DOHH2 (cell line): Measurements from ENCODE around the gene AQP9.

Experiments used
- H3F3A ChIP-seq: fragments of 200-600 bp; sonication (generic), shearing (Covaris generic); 2 replicates; pipeline ENCODE4 v1.6.0; 2016; ENCODE audit warnings: antibody characterized with exemption, mild to moderate bottlenecking; ENCODE audit not compliant: control insufficient read depth, insufficient read depth
- H3K27ac ChIP-seq: fragments of 200-600 bp; sonication (generic); 2 replicates; pipeline ENCODE4 v1.5.1; 2014; ENCODE audit warnings: low read depth, mild to moderate bottlenecking, low read length, moderate library complexity
- H3K27me3 ChIP-seq: fragments of 200-600 bp; sonication (generic); 2 replicates; pipeline ENCODE4 v1.6.1; 2014; ENCODE audit warnings: mild to moderate bottlenecking, low read length, mixed read lengths; ENCODE audit not compliant: control insufficient read depth
- H3K36me3 ChIP-seq: fragments of 200-600 bp; sonication (generic); 2 replicates; pipeline ENCODE4 v1.6.1; 2014; ENCODE audit warnings: mild to moderate bottlenecking, low read length, moderate library complexity, mixed read lengths; ENCODE audit not compliant: control insufficient read depth
- H3K4me1 ChIP-seq: fragments of 200-600 bp; sonication (generic); 2 replicates; pipeline ENCODE4 v1.6.1; 2014; ENCODE audit warnings: mild to moderate bottlenecking, low read length, mixed read lengths; ENCODE audit not compliant: control insufficient read depth
- H3K4me2 ChIP-seq: fragments of 200-600 bp; sonication (generic); 2 replicates; pipeline ENCODE4 v1.6.0; 2014; ENCODE audit warnings: mild to moderate bottlenecking, low read length, moderate library complexity
- H3K4me3 ChIP-seq: fragments of 200-600 bp; sonication (generic); 2 replicates; pipeline ENCODE4 v1.5.1; 2014; ENCODE audit warnings: mild to moderate bottlenecking, low read length, mixed read lengths
- H3K79me2 ChIP-seq: fragments of 200-600 bp; sonication (generic); 2 replicates; pipeline ENCODE4 v1.6.1; 2014; ENCODE audit warnings: mild to moderate bottlenecking, low read length, mixed read lengths; ENCODE audit not compliant: control insufficient read depth
- H3K9me2 ChIP-seq: fragments of 200-600 bp; sonication (generic); replicated peaks from 2 replicates; pipeline ENCODE4 v1.6.1; 2014; ENCODE audit warnings: mild to moderate bottlenecking, low read length, mixed read lengths; ENCODE audit not compliant: control insufficient read depth
- H3K9me3 ChIP-seq: fragments of 200-600 bp; sonication (generic); 2 replicates; pipeline ENCODE4 v1.6.1; 2014; ENCODE audit warnings: antibody characterized with exemption, low read length, mixed read lengths; ENCODE audit not compliant: control insufficient read depth, insufficient read depth
- H4K20me1 ChIP-seq: fragments of 200-600 bp; sonication (generic); 2 replicates; pipeline ENCODE4 v1.6.0; 2014; ENCODE audit warnings: low read depth, mild to moderate bottlenecking, antibody characterized with exemption, low read length, moderate library complexity; ENCODE audit not compliant: control insufficient read depth, insufficient read depth
- EZH2phosphoT487 ChIP-seq: fragments of 200-600 bp; sonication (generic); IDR thresholded peaks from 2 replicates; pipeline ENCODE4 v1.6.1; 2017; ENCODE audit warnings: borderline replicate concordance, mild to moderate bottlenecking, antibody characterized with exemption, low read length, moderate library complexity, mixed read lengths
- TF ChIP-seq, protein P1 (sequence below): fragments of 200-600 bp; sonication (generic); IDR thresholded peaks from one replicate; pipeline ENCODE4 v1.5.1; 2014; ENCODE audit warnings: antibody characterized with exemption, mild to moderate bottlenecking, low read depth, low read length; ENCODE audit not compliant: poor library complexity, severe bottlenecking

The AQP9 gene

DNA sequence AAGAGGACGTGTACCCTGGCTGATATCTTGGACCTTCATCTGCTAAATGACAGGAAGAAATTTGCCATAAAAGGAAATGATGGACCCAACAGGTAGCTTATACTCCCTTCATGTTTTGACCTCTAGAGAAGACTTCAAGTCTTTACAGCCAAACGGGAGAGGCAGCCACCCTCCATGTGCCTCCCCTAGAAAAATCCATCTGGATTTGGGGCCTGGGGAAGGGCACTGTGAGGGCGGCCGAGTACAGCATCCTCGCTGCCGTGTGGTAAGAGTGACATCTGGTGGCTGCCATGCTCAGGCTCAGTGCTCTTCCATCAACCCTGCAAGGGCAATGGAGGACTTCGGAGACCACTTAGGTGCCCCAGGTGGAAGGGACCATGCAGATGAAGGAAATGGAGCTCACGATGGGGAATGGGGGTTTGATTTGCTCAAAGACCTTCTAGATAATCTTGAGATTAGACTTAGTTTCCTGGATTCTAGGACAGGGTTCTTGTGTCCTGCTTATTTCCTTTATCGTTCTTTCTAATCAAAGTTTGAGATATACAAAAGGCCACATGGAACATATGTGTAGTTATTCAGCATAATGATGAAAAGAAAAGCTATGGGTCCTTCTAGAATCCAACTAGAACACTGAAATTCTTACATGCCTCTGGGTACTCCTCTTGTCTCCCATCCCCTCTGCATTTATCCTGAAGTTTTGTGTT is 44.4 kb downstream of the AQP9 start:
- H3K27me3 ChIP-seq, result peaks cover 3% of the 10 kb centered on the region; the same call in 1 of the 2 replicates
- H4K20me1 ChIP-seq, result no peaks in the 10 kb centered on the region
- no peaks in the 10 kb centered on the region for H3K4me1 ChIP-seq
- no peaks in the 10 kb centered on the region for H3F3A ChIP-seq
- H3K9me3 ChIP-seq, result no peaks in the 10 kb centered on the region
- H3K36me3 ChIP-seq, result no peaks in the 10 kb centered on the region
- TF ChIP-seq EZH2phosphoT487, result no peak
- TF ChIP-seq, protein P1, sequence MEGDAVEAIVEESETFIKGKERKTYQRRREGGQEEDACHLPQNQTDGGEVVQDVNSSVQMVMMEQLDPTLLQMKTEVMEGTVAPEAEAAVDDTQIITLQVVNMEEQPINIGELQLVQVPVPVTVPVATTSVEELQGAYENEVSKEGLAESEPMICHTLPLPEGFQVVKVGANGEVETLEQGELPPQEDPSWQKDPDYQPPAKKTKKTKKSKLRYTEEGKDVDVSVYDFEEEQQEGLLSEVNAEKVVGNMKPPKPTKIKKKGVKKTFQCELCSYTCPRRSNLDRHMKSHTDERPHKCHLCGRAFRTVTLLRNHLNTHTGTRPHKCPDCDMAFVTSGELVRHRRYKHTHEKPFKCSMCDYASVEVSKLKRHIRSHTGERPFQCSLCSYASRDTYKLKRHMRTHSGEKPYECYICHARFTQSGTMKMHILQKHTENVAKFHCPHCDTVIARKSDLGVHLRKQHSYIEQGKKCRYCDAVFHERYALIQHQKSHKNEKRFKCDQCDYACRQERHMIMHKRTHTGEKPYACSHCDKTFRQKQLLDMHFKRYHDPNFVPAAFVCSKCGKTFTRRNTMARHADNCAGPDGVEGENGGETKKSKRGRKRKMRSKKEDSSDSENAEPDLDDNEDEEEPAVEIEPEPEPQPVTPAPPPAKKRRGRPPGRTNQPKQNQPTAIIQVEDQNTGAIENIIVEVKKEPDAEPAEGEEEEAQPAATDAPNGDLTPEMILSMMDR, result peak; percentile 60
- no peak overlapping the region for H3K27ac ChIP-seq
- H3K4me2 ChIP-seq, result no peak overlapping the region
- H3K9me2 ChIP-seq, result no peaks in the 10 kb centered on the region
- no peak overlapping the region for H3K4me3 ChIP-seq
- H3K79me2 ChIP-seq, result no peaks in the 10 kb centered on the region

DNA sequence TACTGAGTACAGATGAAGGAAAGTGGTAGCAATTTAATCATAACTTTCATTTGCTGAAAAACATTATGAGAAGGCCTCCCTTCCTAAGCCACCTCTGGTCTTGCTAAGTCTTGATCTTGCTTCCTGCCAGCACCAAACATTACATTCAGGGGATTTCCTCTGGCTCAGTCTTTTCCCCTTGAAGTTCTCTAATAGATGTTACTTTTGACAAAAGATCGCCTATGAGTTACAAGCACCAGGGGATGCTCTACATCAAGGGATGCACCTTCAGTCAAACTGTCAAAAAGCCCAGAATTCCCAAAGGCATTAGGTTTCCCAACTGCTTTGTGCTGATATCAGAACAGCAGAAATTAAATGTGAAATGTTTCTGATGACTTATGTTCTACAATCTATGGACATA is 47.3 kb downstream of the AQP9 start:
- Histone ChIP-seq H3F3A (no peaks in the 10 kb centered on the region), H3K27me3 (peaks cover 3% of the 10 kb centered on the region; the same call in 1 of the 2 replicates), H4K20me1 (no peaks in the 10 kb centered on the region), H3K27ac (no peak overlapping the region), H3K4me3 (no peak overlapping the region), H3K4me2 (no peak overlapping the region), H3K79me2 (no peaks in the 10 kb centered on the region), H3K36me3 (no peaks in the 10 kb centered on the region), H3K9me2 (no peaks in the 10 kb centered on the region), H3K9me3 (no peaks in the 10 kb centered on the region), H3K4me1 (no peaks in the 10 kb centered on the region)
- no peak for TF ChIP-seq EZH2phosphoT487
- TF ChIP-seq, protein P1, result no peak

DNA sequence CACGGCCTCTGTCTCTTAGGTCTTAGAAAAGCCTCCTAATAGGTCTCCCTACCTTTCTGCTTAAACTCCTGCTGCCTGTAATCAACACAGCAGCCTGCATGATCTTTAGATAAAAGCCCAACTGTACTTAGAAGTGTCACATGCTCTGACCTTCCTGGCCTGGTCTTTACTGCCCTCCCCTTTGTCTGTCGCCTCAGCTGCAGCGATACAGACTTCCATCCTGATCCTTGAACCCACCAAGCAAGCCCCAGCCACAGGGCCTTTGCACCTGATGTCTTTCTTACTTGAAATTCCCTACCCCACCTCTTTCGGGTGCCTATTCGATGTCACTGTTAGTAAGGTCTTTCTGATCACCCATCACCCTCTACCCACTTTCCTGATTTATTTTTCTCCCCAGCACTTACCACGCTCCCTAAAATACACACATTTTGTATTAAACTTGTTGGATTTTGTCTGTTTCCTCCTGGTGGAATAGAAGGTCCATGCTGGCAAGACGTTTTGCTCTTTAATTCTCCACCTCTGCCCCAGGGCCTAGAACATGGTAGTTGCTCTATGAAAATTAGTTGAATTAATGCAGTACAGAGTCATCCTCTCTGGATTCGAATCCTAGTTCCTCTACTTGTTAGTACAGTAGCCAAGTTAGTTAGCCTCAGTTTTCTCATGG is 51.1 kb downstream of the AQP9 start:
- H4K20me1 ChIP-seq, result no peaks in the 10 kb centered on the region
- no peak for TF ChIP-seq EZH2phosphoT487
- TF ChIP-seq, protein P1, result no peak

More for the DNA sequence above, 51.1 kb downstream of the AQP9 start:
- Histone ChIP-seq H3K4me1 (no peaks in the 10 kb centered on the region), H3K4me3 (no peak overlapping the region), H3K9me2 (no peaks in the 10 kb centered on the region), H3F3A (no peaks in the 10 kb centered on the region), H3K27me3 (peaks cover 6% of the 10 kb centered on the region; the same call in 1 of the 2 replicates), H3K27ac (no peak overlapping the region), H3K4me2 (no peak overlapping the region), H3K9me3 (no peaks in the 10 kb centered on the region), H3K79me2 (no peaks in the 10 kb centered on the region), H3K36me3 (no peaks in the 10 kb centered on the region)
